Neuronal stem cell (in vitro differentiated cells): Measurements from ENCODE around the gene SLC15A4.
A peak's percentile ranks its signal among the peaks of the same experiment; 100 is the strongest.

Experiments
- DNase-seq: peaks from one replicate; pipeline ENCODE4 v3.0.0-alpha.2; 2013; ENCODE audit warnings: low spot score
- H2AFZ ChIP-seq: one replicate; pipeline ENCODE4 v1.6.1; 2013; ENCODE audit warnings: mild to moderate bottlenecking, low read length, inconsistent platforms
- H2AK5ac ChIP-seq: 2 replicates; pipeline ENCODE4 v1.6.1; 2013; ENCODE audit warnings: low read depth, mild to moderate bottlenecking, inconsistent platforms, low read length, moderate library complexity, mixed read lengths
- H2BK120ac ChIP-seq: 2 replicates; pipeline ENCODE4 v1.6.1; 2013; ENCODE audit warnings: low read depth, mild to moderate bottlenecking, inconsistent platforms, low read length, moderate library complexity, mixed read lengths
- H2BK12ac ChIP-seq: one replicate; pipeline ENCODE4 v1.6.1; 2013; ENCODE audit warnings: low read length, inconsistent platforms
- H2BK15ac ChIP-seq: 2 replicates; pipeline ENCODE4 v1.6.1; 2013; ENCODE audit warnings: mild to moderate bottlenecking, low read length, inconsistent platforms, mixed read lengths
- H2BK5ac ChIP-seq: one replicate; pipeline ENCODE4 v1.6.1; 2013; ENCODE audit warnings: inconsistent platforms, mild to moderate bottlenecking, low read length, moderate library complexity
- H3K14ac ChIP-seq: one replicate; pipeline ENCODE4 v1.6.1; 2013; ENCODE audit warnings: low read length, inconsistent platforms
- H3K18ac ChIP-seq: 2 replicates; pipeline ENCODE4 v1.6.1; 2013; ENCODE audit warnings: low read length, inconsistent platforms
- H3K23ac ChIP-seq: 2 replicates; pipeline ENCODE4 v1.6.1; 2013; ENCODE audit warnings: low read depth, mild to moderate bottlenecking, mixed read lengths, low read length, inconsistent platforms; ENCODE audit not compliant: poor library complexity
- H3K27ac ChIP-seq: replicated peaks from 3 replicates; pipeline ENCODE4 v1.5.1; 2013; ENCODE audit warnings: low read length, inconsistent platforms
- H3K27me3 ChIP-seq, 3 experiments: 2 replicates each; pipeline ENCODE4 v1.6.1; 2013; ENCODE audit warnings: low read length in 3 of 3, mild to moderate bottlenecking in 2 of 3, inconsistent platforms in 1 of 3, low read depth in 1 of 3, mixed read lengths in 1 of 3, moderate library complexity in 1 of 3; ENCODE audit not compliant: control insufficient read depth in 3 of 3, insufficient read depth in 3 of 3
- H3K36me3 ChIP-seq, 2 donors: replicated peaks in 1 of 2; 2 replicates each; pipeline ENCODE4 v1.6.1; 2013; ENCODE audit warnings: low read length in 2 of 2; ENCODE audit not compliant: control insufficient read depth in 2 of 2, insufficient read depth in 2 of 2
- H3K4ac ChIP-seq: 2 replicates; pipeline ENCODE4 v1.6.1; 2013; ENCODE audit warnings: inconsistent platforms, mild to moderate bottlenecking, low read length, moderate library complexity
- H3K4me1 ChIP-seq, 2 donors: 1 replicate in 1 of 2; 2 replicates in 1 of 2; pipeline ENCODE4 v1.6.1; 2013; ENCODE audit warnings: low read length in 2 of 2, low read depth in 1 of 2; ENCODE audit not compliant: control insufficient read depth in 2 of 2, insufficient read depth in 1 of 2
- H3K4me2 ChIP-seq: one replicate; pipeline ENCODE4 v1.6.1; 2013; ENCODE audit warnings: mild to moderate bottlenecking, low read length, inconsistent platforms; ENCODE audit not compliant: insufficient read depth, poor library complexity, severe bottlenecking
- H3K4me3 ChIP-seq, 2 donors: 2 replicates each; pipeline ENCODE4 v1.5.1; 2013; ENCODE audit warnings: low read length in 2 of 2, mild to moderate bottlenecking in 2 of 2, inconsistent platforms in 1 of 2, moderate library complexity in 1 of 2
- H3K79me1 ChIP-seq: one replicate; pipeline ENCODE4 v1.6.1; 2013; ENCODE audit warnings: low read depth, mild to moderate bottlenecking, inconsistent platforms, low read length, moderate library complexity
- H3K9ac ChIP-seq: one replicate; pipeline ENCODE4 v1.6.1; 2013; ENCODE audit warnings: mild to moderate bottlenecking, low read depth, low read length, inconsistent platforms; ENCODE audit not compliant: poor library complexity
- H3K9me3 ChIP-seq, 2 donors: replicated peaks in 1 of 2; 2 replicates each; pipeline versions ENCODE3 to v1.6.1; 2013; ENCODE audit warnings: low read length in 2 of 2, mild to moderate bottlenecking in 2 of 2, inconsistent platforms in 1 of 2, low read depth in 1 of 2, mixed read lengths in 1 of 2, moderate library complexity in 1 of 2; ENCODE audit not compliant: control insufficient read depth in 2 of 2, insufficient read depth in 1 of 2
- H4K8ac ChIP-seq: one replicate; pipeline ENCODE4 v1.6.1; 2013; ENCODE audit warnings: low read depth, mild to moderate bottlenecking, inconsistent platforms, low read length, moderate library complexity
- H4K91ac ChIP-seq: one replicate; pipeline ENCODE4 v1.6.1; 2013; ENCODE audit warnings: low read length, low read depth, mild to moderate bottlenecking, inconsistent platforms; ENCODE audit not compliant: poor library complexity
- WGBS, 2 donors: extraction: QIAGEN DNeasy Blood & Tissue Kit; methylation state at CpG; one replicate each; pipeline ENCODE4 v1.1.7; 2013; ENCODE audit warnings: missing lambda C conversion rate in 2 of 2, mixed read lengths in 1 of 2; ENCODE audit not compliant: insufficient read length in 2 of 2, insufficient replicate concordance in 1 of 2; ENCODE audit errors: extremely low coverage in 2 of 2; 5-methylcytosine and 5-hydroxymethylcytosine counted together

Gene SLC15A4

DNA sequence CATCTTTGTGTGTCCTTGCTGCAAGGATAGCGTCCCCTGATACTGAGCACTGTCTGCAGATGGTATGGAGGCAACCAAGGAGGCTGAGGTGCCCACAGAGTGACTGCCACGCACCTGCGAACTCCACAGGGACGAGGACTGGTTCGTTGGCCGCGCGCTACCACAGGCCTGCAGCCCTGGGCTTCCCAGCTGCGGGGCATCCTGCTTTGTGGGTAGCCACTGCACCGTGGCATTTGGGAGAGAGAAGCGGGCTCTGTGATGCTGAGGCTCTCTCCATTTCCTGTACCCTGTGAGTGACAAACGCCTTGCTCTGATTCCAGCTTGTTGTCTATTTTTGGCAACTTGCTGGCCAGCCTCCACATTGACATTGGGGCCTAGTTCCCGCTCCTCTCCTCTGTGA is 76.3 kb downstream of the SLC15A4 start:
- H3K27me3 ChIP-seq: peaks cover 0 to 18% (median 0%) of the 10 kb centered on the region in 3 experiments
- H3K14ac ChIP-seq: no peak overlapping the region
- H2AFZ ChIP-seq: no peak overlapping the region
- no peak overlapping the region for H2BK15ac ChIP-seq
- no peak overlapping the region for H3K18ac ChIP-seq
- no peak overlapping the region for H3K4ac ChIP-seq
- H3K27ac ChIP-seq: no peak overlapping the region
- H4K91ac ChIP-seq: no peak overlapping the region
- no peak overlapping the region for H4K8ac ChIP-seq
- H2BK120ac ChIP-seq: no peak overlapping the region
- H3K4me1 ChIP-seq: peaks cover 7% of the 10 kb centered on the region in 2 donors
- H3K79me1 ChIP-seq: no peaks in the 10 kb centered on the region
- H3K4me3 ChIP-seq: no peak overlapping the region
- no peak overlapping the region for H3K9ac ChIP-seq
- no peak overlapping the region for H2AK5ac ChIP-seq
- no peak for DNase-seq
- no peak overlapping the region for H3K23ac ChIP-seq
- H3K4me2 ChIP-seq: no peak overlapping the region
- no peak overlapping the region for H2BK12ac ChIP-seq
- H3K9me3 ChIP-seq: no peaks in the 10 kb centered on the region
- no peak overlapping the region for H2BK5ac ChIP-seq
- no peaks in the 10 kb centered on the region for H3K36me3 ChIP-seq
- WGBS, 2 donors: no CpG with 5 or more reads among the region's 13 CpGs

DNA sequence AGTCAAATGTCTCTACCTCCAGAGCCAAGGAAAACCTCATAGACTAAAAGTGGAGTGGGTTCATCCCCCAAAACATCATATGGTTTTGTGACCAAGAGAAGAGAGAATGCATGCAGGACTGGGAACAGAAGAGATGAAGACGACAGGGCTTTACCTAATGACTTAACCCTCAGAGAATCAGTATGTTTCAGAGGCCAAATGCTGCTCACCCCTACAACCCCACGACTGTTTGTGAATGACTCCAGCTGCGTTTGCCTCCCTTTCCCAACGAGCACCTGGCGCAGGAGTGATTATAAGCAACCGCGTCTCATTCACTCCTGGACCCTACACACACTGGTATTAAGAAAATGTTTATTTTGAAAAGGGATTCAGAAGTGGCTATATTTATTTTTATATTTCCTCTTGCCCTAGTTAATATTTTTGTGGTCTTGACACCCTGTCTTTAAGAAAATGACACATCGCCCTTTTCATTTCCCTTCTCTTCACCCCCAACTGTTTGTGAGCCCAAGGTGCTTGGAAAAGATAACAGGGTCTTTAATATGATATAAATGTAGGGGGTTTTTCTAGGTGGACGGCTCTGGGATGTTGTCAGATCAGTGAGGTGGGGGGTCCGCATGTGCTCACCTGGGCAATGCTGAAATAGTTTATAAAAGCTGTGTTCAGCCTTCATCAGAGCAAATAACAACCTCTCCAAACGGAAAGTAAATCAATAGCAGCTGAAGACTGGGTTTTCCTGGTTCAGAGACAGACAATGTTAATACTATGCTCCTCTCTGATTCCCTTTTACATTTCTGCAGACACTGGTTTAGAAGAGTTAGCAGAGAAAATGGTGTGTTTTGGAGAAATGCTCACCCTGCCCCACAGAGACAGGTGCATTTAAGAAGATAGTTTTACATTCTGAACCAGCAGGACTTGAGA is 77.7 kb downstream of the SLC15A4 start:
- H3K14ac ChIP-seq: no peak overlapping the region
- H4K91ac ChIP-seq: no peak overlapping the region
- peaks cover 7% of the 10 kb centered on the region in 2 donors for H3K4me1 ChIP-seq
- no peak overlapping the region for H3K27ac ChIP-seq
- H3K36me3 ChIP-seq: no peaks in the 10 kb centered on the region
- no peak overlapping the region for H3K4me3 ChIP-seq
- no peak overlapping the region for H2AFZ ChIP-seq
- no peaks in the 10 kb centered on the region for H3K9me3 ChIP-seq
- H2BK15ac ChIP-seq: no peak overlapping the region
- no peak overlapping the region for H3K9ac ChIP-seq
- WGBS, 2 donors: no CpG with 5 or more reads among the region's 11 CpGs
- H3K27me3 ChIP-seq: peaks cover 0 to 18% (median 0%) of the 10 kb centered on the region in 3 experiments
- H2AK5ac ChIP-seq: no peak overlapping the region
- no peak overlapping the region for H3K4ac ChIP-seq
- no peak overlapping the region for H2BK120ac ChIP-seq
- H3K23ac ChIP-seq: no peak overlapping the region
- H3K79me1 ChIP-seq: no peaks in the 10 kb centered on the region
- H3K18ac ChIP-seq: no peak overlapping the region
- H2BK12ac ChIP-seq: no peak overlapping the region
- H3K4me2 ChIP-seq: no peak overlapping the region
- H4K8ac ChIP-seq: no peak overlapping the region
- no peak overlapping the region for H2BK5ac ChIP-seq
- no peak for DNase-seq

DNA sequence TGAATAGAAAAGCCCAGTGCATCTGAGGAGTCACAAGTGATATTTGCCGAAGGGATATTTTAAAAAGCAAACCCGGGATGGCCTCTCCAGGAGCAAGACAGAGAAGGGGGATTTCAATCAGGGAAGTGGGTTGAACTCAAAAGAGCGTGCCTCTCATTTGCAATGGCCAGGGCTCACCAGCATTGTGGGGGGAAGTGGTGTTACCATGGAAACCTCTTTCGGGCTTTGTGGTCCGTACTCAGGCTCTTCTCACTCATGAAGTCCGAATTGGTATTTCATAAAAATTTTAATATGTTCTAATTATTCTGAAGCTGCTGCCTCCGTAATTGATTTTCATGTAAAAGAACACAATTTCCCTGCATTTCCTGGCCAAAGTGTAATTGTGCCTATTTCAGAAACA is 79.8 kb downstream of the SLC15A4 start:
- Histone ChIP-seq H3K4me1 (peaks cover 7% of the 10 kb centered on the region in 2 donors), H2AK5ac (no peak overlapping the region), H3K27me3 (peaks cover 0 to 18% (median 0%) of the 10 kb centered on the region in 3 experiments), H3K36me3 (no peaks in the 10 kb centered on the region), H3K14ac (no peak overlapping the region), H3K79me1 (no peaks in the 10 kb centered on the region), H3K23ac (no peak overlapping the region), H2BK120ac (no peak overlapping the region), H3K18ac (no peak overlapping the region), H2AFZ (peak overlapping the region; percentile 12), H3K4me3 (no peak overlapping the region), H3K4me2 (no peak overlapping the region), H3K9ac (no peak overlapping the region), H3K27ac (no peak overlapping the region), H3K4ac (no peak overlapping the region), H3K9me3 (peaks cover 2 to 6% of the 10 kb centered on the region in 2 donors), H2BK12ac (no peak overlapping the region), H2BK5ac (no peak overlapping the region), H2BK15ac (no peak overlapping the region), H4K8ac (no peak overlapping the region), H4K91ac (no peak overlapping the region)
- no CpG with 5 or more reads among the region's 7 CpGs for WGBS, 2 donors
- DNase-seq: no peak
